Dendritic cell treated with granulocyte-macrophage colony-stimulating factor and Interleukin-4, amounts not matched to agents 40 ng/mL and 50 ng/mL, for 4 days (primary cell): Measurements from ENCODE around the gene SOX21.

Experiments used
- H3K27ac Mint-ChIP-seq: one replicate; pipeline ENCODE4 v1.8.0; 2022; ENCODE audit warnings: mild to moderate bottlenecking, mixed read lengths
- H3K27me3 Mint-ChIP-seq: one replicate; pipeline ENCODE4 v1.8.0; 2022; ENCODE audit warnings: mild to moderate bottlenecking, mixed read lengths
- H3K36me3 Mint-ChIP-seq: one replicate; pipeline ENCODE4 v1.8.0; 2022; ENCODE audit warnings: low read depth, mixed read lengths
- H3K4me1 Mint-ChIP-seq: one replicate; pipeline ENCODE4 v1.8.0; 2022; ENCODE audit warnings: low read depth, mixed read lengths
- H3K4me3 Mint-ChIP-seq: one replicate; pipeline ENCODE4 v1.8.0; 2022; ENCODE audit warnings: mild to moderate bottlenecking, moderate library complexity, mixed read lengths
- H3K9me3 Mint-ChIP-seq: one replicate; pipeline ENCODE4 v1.8.0; 2022; ENCODE audit warnings: mixed read lengths
- intact Hi-C: fragments of 100-400 bp; cut with micrococcal nuclease; formaldehyde crosslinking; loops from one replicate; pipeline ENCODE4 v1.15.0; 2022

SOX21 gene

GRCh38 chr13:94705081-94706030 is 7.0 kb downstream of the SOX21 start:
- Mint-ChIP-seq H3K4me1 (peaks cover 15% of the 10 kb centered on the region), H3K9me3 (no peaks in the 10 kb centered on the region), H3K27me3 (peaks cover 94% of the 10 kb centered on the region), H3K4me3 (no peak overlapping the region), H3K36me3 (no peaks in the 10 kb centered on the region), H3K27ac (no peak overlapping the region)
- intact Hi-C loops, result no loop called here

GRCh38 chr13:94704377-94705080 is 7.8 kb downstream of the SOX21 start:
- intact Hi-C loops, result no loop called here
- Mint-ChIP-seq H3K36me3 (no peaks in the 10 kb centered on the region), H3K4me3 (no peak overlapping the region), H3K27me3 (peaks cover 98% of the 10 kb centered on the region), H3K27ac (no peak overlapping the region), H3K9me3 (no peaks in the 10 kb centered on the region), H3K4me1 (peaks cover 14% of the 10 kb centered on the region)

- no peaks in the 10 kb centered on the region for H3K9me3 Mint-ChIP-seq
- intact Hi-C loops, result no loop called here
- H3K4me3 Mint-ChIP-seq, result no peak overlapping the region
- H3K27me3 Mint-ChIP-seq, result peaks cover 94% of the 10 kb centered on the region
- H3K36me3 Mint-ChIP-seq, result no peaks in the 10 kb centered on the region
- H3K4me1 Mint-ChIP-seq, result peaks cover 14% of the 10 kb centered on the region
- no peak overlapping the region for H3K27ac Mint-ChIP-seq
These were observed 8.5 kb downstream of the SOX21 start for GRCh38 chr13:94703721-94704314.

- Mint-ChIP-seq H3K27ac (no peak overlapping the region), H3K9me3 (no peaks in the 10 kb centered on the region), H3K4me3 (no peak overlapping the region), H3K27me3 (peaks cover 94% of the 10 kb centered on the region), H3K4me1 (peaks cover 12% of the 10 kb centered on the region), H3K36me3 (no peaks in the 10 kb centered on the region)
- intact Hi-C loops, result no loop called here
These were observed 9.1 kb downstream of the SOX21 start for GRCh38 chr13:94703271-94703670.

GRCh38 chr13:94702181-94703041 is 9.9 kb downstream of the SOX21 start:
- intact Hi-C loops, result no loop called here
- Mint-ChIP-seq H3K9me3 (no peaks in the 10 kb centered on the region), H3K27ac (no peak overlapping the region), H3K27me3 (peaks cover 91% of the 10 kb centered on the region), H3K36me3 (no peaks in the 10 kb centered on the region), H3K4me1 (peaks cover 3% of the 10 kb centered on the region), H3K4me3 (no peak overlapping the region)

- Mint-ChIP-seq H3K9me3 (no peaks in the 10 kb centered on the region), H3K27ac (no peak overlapping the region), H3K4me1 (no peaks in the 10 kb centered on the region), H3K27me3 (peaks cover 86% of the 10 kb centered on the region), H3K36me3 (no peaks in the 10 kb centered on the region), H3K4me3 (no peak overlapping the region)
- intact Hi-C loops, result no loop called here
These were observed 10.8 kb downstream of the SOX21 start for GRCh38 chr13:94701313-94702180.

- Mint-ChIP-seq H3K4me3 (no peak overlapping the region), H3K4me1 (no peaks in the 10 kb centered on the region), H3K27ac (no peak overlapping the region), H3K27me3 (peaks cover 78% of the 10 kb centered on the region), H3K36me3 (no peaks in the 10 kb centered on the region), H3K9me3 (no peaks in the 10 kb centered on the region)
- intact Hi-C loops, result no loop called here
These were observed 11.8 kb downstream of the SOX21 start for GRCh38 chr13:94700536-94700935.

GRCh38 chr13:94700051-94700535 is 12.3 kb downstream of the SOX21 start:
- H3K36me3 Mint-ChIP-seq, result no peaks in the 10 kb centered on the region
- H3K4me1 Mint-ChIP-seq, result no peaks in the 10 kb centered on the region
- H3K27ac Mint-ChIP-seq, result no peak overlapping the region
- peaks cover 73% of the 10 kb centered on the region for H3K27me3 Mint-ChIP-seq
- no peak overlapping the region for H3K4me3 Mint-ChIP-seq
- intact Hi-C loops, result no loop called here
- no peaks in the 10 kb centered on the region for H3K9me3 Mint-ChIP-seq

GRCh38 chr13:94696171-94696570 is 16.2 kb downstream of the SOX21 start:
- H3K27me3 Mint-ChIP-seq, result peaks cover 40% of the 10 kb centered on the region
- no peaks in the 10 kb centered on the region for H3K4me1 Mint-ChIP-seq
- H3K36me3 Mint-ChIP-seq, result no peaks in the 10 kb centered on the region
- no peak overlapping the region for H3K27ac Mint-ChIP-seq
- H3K9me3 Mint-ChIP-seq, result no peaks in the 10 kb centered on the region
- intact Hi-C loops, result no loop called here
- H3K4me3 Mint-ChIP-seq, result no peak overlapping the region

- Mint-ChIP-seq H3K36me3 (no peaks in the 10 kb centered on the region), H3K27me3 (peaks cover 11% of the 10 kb centered on the region), H3K9me3 (no peaks in the 10 kb centered on the region), H3K4me3 (no peak overlapping the region), H3K27ac (no peak overlapping the region), H3K4me1 (no peaks in the 10 kb centered on the region)
- intact Hi-C loops, result no loop called here
These were observed 20.3 kb downstream of the SOX21 start for GRCh38 chr13:94692030-94692429.

- H3K4me1 Mint-ChIP-seq, result no peaks in the 10 kb centered on the region
- H3K27me3 Mint-ChIP-seq, result peaks cover 13% of the 10 kb centered on the region
- no peak overlapping the region for H3K4me3 Mint-ChIP-seq
- no peak overlapping the region for H3K27ac Mint-ChIP-seq
- intact Hi-C loops, result no loop called here
- no peaks in the 10 kb centered on the region for H3K36me3 Mint-ChIP-seq
- no peaks in the 10 kb centered on the region for H3K9me3 Mint-ChIP-seq
These were observed 28.9 kb downstream of the SOX21 start for GRCh38 chr13:94683409-94683808.

- no peaks in the 10 kb centered on the region for H3K4me1 Mint-ChIP-seq
These were observed 30.1 kb downstream of the SOX21 start for GRCh38 chr13:94682229-94682628.

More at GRCh38 chr13:94682229-94682628, 30.1 kb downstream of the SOX21 start:
- H3K27me3 Mint-ChIP-seq, result peaks cover 19% of the 10 kb centered on the region
- no peaks in the 10 kb centered on the region for H3K36me3 Mint-ChIP-seq
- H3K27ac Mint-ChIP-seq, result no peak overlapping the region
- no peaks in the 10 kb centered on the region for H3K9me3 Mint-ChIP-seq
- intact Hi-C loops, result no loop called here
- no peak overlapping the region for H3K4me3 Mint-ChIP-seq
